Astrocyte of the cerebellum (primary cell): Measurements from ENCODE around the gene HMOX1.

ENCODE experiments used
- DNase-seq: peaks from one replicate; pipeline ENCODE4 v3.0.0-alpha.2; 2011; ENCODE audit warnings: low read depth
- H3K4me3 ChIP-seq: 2 replicates; pipeline ENCODE4 v1.5.1; 2011; ENCODE audit warnings: mild to moderate bottlenecking, low read depth, low read length, moderate library complexity
- CTCF ChIP-seq: IDR thresholded peaks from 2 replicates; pipeline ENCODE4 v1.5.1; 2012; ENCODE audit warnings: low read length, low read depth, moderate library complexity, mild to moderate bottlenecking; ENCODE audit errors: missing control alignments
- in situ Hi-C: cut with HindIII; loops from 2 replicates; pipeline ENCODE4 v1.10.0; 2017; ENCODE audit warnings: low sequenced_read_pairs

Gene HMOX1

GRCh38 chr22:35350539-35351503 is 30.1 kb upstream of the HMOX1 start:
- in situ Hi-C loops: no loop called here
- TF ChIP-seq CTCF: peak; percentile 54
- peak; percentile 79 for DNase-seq
- peak overlapping the region; percentile 56 for H3K4me3 ChIP-seq

GRCh38 chr22:35352214-35353111 is 28.4 kb upstream of the HMOX1 start:
- TF ChIP-seq CTCF: peak; percentile 4
- no peak for DNase-seq
- in situ Hi-C loops: no loop called here
- H3K4me3 ChIP-seq: no peak overlapping the region

GRCh38 chr22:35353318-35353717 is 27.6 kb upstream of the HMOX1 start:
- no peak for TF ChIP-seq CTCF
- in situ Hi-C loops: no loop called here
- no peak overlapping the region for H3K4me3 ChIP-seq
- DNase-seq: no peak

GRCh38 chr22:35354068-35354467 is 26.8 kb upstream of the HMOX1 start:
- TF ChIP-seq CTCF: no peak
- DNase-seq: no peak

GRCh38 chr22:35357883-35358621 is 22.8 kb upstream of the HMOX1 start:
- no peak overlapping the region for H3K4me3 ChIP-seq
- no peak for TF ChIP-seq CTCF
- DNase-seq: no peak
- in situ Hi-C loops: no loop called here

More at GRCh38 chr22:35354068-35354467, 26.8 kb upstream of the HMOX1 start:
- H3K4me3 ChIP-seq: no peak overlapping the region
- in situ Hi-C loops: no loop called here
